Right ventricle myocardium superior (tissue), 1 donor: ENCODE results near the gene THRAP3. TPM values are rescaled to one million over a fixed set of nuclear protein-coding genes. Genes with fewer than 3 reads are reported as not detected.

Experiments used
- ATAC-seq: fragments of 200-7000 bp; cut with Tn5 transposase; one replicate; pipeline ENCODE4 v1.9.1; 2020; ENCODE audit warnings: mild to moderate bottlenecking; ENCODE audit not compliant: poor library complexity
- DNase-seq: peaks from one replicate; pipeline ENCODE4 v3.0.0-alpha.2; 2020
- intact Hi-C: fragments of 100-400 bp; cut with DNase I; formaldehyde crosslinking; loops from one replicate; pipeline ENCODE4 v1.11.2; 2022
- total RNA-seq: library from RNA; stranded (reverse); fragmentation: NEBNext Ultra II Directional; extraction: Animal tissue kit (Norgen Biotek cat#: 25700); gene quantifications from one replicate; pipeline ENCODE4 v1.2.1, GENCODE V29; 2021
- donor health status: DM: no; HTN: yes; CAD: no; lungs with severe emphysema.

THRAP3 gene
- total RNA-seq, 1 donor from 2014 or later, result 57.6 TPM

GRCh38 chr1:36330940-36331339 is 106.7 kb downstream of the THRAP3 start:
- ATAC-seq, result no peak
- intact Hi-C loops, result no loop called here
- DNase-seq, result peak; percentile 2

- ATAC-seq, result no peak
- intact Hi-C loops, result no loop called here
- peak; percentile 12 for DNase-seq
These were observed 113.6 kb downstream of the THRAP3 start for GRCh38 chr1:36337830-36338229.

GRCh38 chr1:36339215-36339614 is 115.0 kb downstream of the THRAP3 start:
- intact Hi-C loops, result no loop called here
- DNase-seq (peak; percentile 49), ATAC-seq (peak; percentile 14)

DNA sequence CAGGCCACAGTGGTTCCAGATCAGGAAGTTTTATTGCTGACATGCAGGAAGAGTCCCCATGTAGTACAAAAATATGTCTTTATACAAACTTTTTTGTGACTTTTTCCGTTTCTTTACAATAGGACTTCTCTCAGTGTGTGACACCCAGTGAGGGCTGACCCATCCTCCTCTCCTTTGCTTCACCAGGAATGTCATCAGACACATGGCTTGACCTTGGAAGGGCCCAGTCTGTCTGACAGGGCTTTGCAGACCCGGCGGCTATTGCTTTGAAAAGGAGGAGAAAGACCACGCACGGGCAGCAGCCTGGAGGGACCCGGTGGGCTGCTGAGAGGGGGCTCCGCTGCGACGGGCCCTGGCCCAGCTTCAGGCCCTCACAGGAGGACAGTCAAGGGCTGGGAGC is 115.4 kb downstream of the THRAP3 start:
- intact Hi-C loops, result no loop called here
- DNase-seq (peak; percentile 27), ATAC-seq (no peak)

DNA sequence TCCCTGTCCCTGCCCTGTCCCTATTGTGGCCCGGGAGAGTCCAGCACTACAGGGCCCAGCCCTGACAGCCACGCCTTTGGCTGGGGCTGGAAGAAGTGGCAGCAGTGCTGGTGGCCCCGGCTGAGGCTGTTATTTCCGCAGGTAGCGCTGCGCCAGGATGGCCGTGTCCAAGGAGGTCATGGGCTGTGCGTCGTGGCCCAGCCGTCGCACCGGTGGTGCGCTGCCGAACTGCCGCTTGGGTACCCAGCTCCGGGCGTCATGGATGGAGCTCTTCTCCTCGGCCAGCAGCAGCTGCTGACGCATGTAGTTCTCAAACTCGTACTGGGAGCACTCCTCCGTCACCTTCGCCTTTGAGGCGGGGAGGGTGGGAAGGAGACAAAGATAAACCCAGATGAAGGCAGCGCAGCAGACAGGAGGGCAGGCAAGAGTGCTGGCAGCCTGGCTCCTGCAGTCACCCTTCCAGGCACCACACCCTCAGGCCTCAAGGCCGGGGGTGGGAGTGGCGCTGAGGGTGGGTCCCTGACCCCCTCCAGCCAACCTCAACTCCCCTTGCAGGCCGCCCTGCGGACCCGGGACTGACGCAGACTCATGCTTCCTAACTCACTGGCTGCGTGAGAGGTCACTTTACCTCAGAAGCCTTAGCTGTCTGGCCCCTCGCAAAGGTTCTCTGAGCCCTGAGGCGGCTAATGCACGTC is 117.5 kb downstream of the THRAP3 start:
- ATAC-seq (no peak), DNase-seq (no peak)
- intact Hi-C loops, result loop anchor here (1.0 kb wide), 1 partner anchor 80 kb away; no protein-coding TSS in a partner anchor

GRCh38 chr1:36342426-36343185 is 118.4 kb downstream of the THRAP3 start:
- DNase-seq, result peak; percentile 75
- intact Hi-C loops, result loop anchor here (1.0 kb wide), 1 partner anchor 79 kb away; no protein-coding TSS in a partner anchor
- ATAC-seq, result peak; percentile 67

- DNase-seq (no peak), ATAC-seq (no peak)
- intact Hi-C loops, result no loop called here
These were observed 119.6 kb downstream of the THRAP3 start for GRCh38 chr1:36343651-36344394.

DNA sequence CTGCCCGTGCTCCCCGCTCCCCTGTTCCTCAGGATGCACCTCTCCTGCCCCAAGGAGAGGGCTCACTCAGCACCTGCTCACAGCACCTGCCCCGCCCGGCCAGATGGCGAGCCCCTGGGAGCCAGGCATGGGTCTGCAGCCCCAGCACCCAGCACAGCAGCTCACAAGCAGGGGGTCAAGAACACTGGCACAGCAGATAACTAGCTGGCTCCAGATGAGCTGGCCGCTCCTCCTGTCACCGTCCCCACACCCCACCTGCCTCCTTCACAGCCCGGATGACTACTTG is 120.1 kb downstream of the THRAP3 start:
- intact Hi-C loops, result no loop called here
- DNase-seq (no peak), ATAC-seq (no peak)

GRCh38 chr1:36345353-36345752 is 121.1 kb downstream of the THRAP3 start:
- DNase-seq (no peak), ATAC-seq (no peak)
- intact Hi-C loops, result no loop called here

GRCh38 chr1:36346741-36347370 is 122.6 kb downstream of the THRAP3 start:
- intact Hi-C loops, result no loop called here

GRCh38 chr1:36349241-36349671 is 125.0 kb downstream of the THRAP3 start:
- intact Hi-C loops, result no loop called here
- DNase-seq (no peak), ATAC-seq (no peak)

More at GRCh38 chr1:36346741-36347370, 122.6 kb downstream of the THRAP3 start:
- ATAC-seq, result no peak
- no peak for DNase-seq

- intact Hi-C loops, result no loop called here
- DNase-seq, result peak; percentile 57
- ATAC-seq, result peak; percentile 67
These were observed 125.6 kb downstream of the THRAP3 start for GRCh38 chr1:36349839-36350238.

DNA sequence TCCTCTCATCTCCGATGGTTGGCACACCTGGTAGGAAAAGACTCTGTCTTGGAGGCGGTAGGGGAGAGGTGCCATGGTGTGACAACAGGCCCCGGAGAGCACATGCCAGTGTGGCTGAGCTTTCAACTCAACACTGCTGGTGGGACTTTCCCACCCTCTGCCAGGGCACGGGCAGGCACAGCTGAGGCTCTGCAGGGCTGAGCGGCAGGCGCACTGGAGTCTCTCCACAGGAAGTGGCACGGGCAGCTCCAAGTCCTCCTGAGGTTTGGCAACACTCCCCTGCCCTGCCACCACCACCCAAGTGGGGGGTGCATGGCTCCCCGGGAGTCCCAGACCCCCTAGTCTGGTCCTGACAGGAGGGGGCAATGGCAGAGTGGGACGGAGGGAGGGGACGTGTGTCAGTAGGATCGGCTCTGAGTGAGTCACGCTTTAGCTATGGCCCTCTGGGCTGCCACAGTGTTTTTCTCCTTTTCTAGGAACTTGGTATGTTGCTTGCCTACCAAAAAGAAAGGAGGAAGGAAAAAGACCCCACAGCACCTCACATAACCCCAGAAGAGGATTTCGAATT is 126.5 kb downstream of the THRAP3 start:
- ATAC-seq (peak; percentile 56), DNase-seq (no peak)
- intact Hi-C loops, result no loop called here

GRCh38 chr1:36351227-36351977 is 127.2 kb downstream of the THRAP3 start:
- ATAC-seq (no peak), DNase-seq (no peak)
- intact Hi-C loops, result no loop called here

DNA sequence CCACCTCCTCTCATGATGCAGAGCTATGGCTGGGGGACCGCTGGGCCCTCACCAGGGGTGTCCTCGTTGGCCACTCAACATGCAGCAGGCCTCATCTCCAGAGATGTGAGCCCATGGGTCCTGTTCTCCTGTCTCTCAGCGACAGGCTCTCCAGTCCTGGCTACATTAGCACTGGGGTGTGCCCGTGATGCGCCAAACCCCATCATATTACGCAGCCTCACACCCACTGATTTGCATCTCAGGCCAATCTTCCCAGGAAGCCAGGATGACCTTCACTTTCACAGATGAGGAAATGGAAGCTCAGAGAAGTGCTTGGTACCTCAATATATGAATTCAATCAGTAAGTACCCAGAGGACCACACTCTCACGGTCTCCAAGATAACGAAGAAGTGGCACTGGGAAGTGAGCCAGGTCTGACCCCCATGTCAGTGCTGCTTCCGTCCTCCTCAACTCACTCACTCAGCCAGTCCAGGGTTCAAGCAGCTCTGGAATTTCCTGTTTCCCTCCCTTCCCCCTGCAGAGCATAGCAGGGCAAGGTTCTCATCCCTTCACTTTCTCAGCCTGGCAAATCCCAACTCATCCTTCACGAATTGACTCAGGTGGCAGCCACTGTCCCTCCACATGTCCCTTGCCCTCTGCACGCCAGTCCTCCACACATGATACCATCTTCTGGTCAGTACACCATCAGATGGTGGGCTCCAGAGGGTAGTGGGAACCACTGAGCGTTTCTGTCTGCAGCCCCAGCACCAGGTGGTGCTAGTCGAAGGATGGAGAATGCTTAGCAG is 128.1 kb downstream of the THRAP3 start:
- intact Hi-C loops, result no loop called here
- DNase-seq (no peak), ATAC-seq (no peak)

- DNase-seq (no peak), ATAC-seq (no peak)
- intact Hi-C loops, result no loop called here
These were observed 129.0 kb downstream of the THRAP3 start for GRCh38 chr1:36352910-36353878.
